HG02610 (cell line): ENCODE data around the gene ACOT13.
"Not testable (repeated sequence)": the region's sequence is repeated elsewhere in the genome, so short reads cannot be mapped to it uniquely, and the experiment has no call there.

ENCODE experiments used
- ATAC-seq: cut with Tn5 transposase; IDR thresholded peaks from one replicate; pipeline ENCODE4 v1.9.1; 2021; ENCODE audit warnings: mild to moderate bottlenecking, moderate library complexity; ENCODE audit not compliant: unreplicated experiment

Gene ACOT13

GRCh38 chr6:24666641-24667377 is at the start of gene ACOT13, which contains the start of gene TDP2:
TSS of gene ACOT13 (plus strand) at chr6:24667077. CDS start at chr6:24667264, 187 bp downstream.
TSS of gene TDP2 (minus strand) at chr6:24666899. CDS start at chr6:24666862, 37 bp downstream.
- peak; percentile 97 for ATAC-seq

DNA sequence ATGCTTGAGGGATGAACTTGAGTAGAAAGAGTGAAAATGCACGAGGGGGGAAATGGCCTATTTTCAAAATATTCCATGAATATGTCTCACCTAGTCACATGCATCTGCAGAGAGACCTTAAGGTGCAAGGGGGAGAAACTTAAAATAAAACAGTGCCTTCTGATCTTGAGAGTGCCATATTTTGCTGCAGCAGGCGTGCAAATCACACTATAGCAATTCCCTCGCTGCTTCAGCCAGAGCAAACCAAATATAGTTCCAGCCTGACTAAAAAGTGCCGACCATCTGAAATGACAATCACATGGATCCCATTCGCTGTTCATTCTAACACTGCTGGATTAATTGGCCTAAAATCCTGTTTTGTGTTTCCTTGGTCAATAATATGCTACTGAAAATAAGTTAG is 47.2 kb upstream of the ACOT13 start:
- ATAC-seq, result no peak

DNA sequence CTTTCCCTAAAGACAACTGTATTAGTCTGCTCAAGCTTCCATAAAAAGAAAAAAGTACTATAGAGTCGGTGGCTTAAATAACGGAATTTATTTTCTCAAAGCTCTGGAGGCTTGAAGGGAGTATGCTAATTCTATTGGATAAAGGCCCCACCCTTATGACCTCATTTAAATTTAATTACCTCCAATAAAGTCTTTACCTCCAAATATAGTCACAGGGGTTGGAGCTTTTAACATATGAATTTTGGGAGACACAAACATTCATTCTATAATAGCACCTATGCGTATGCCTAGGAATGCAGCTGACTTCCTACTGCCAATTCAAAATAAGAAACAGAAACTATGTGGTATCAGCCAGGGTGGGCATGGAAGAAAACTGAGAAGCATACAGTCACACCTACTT is 46.2 kb upstream of the ACOT13 start:
- no peak for ATAC-seq

GRCh38 chr6:24621626-24622289 is 45.1 kb upstream of the ACOT13 start:
- no peak for ATAC-seq

DNA sequence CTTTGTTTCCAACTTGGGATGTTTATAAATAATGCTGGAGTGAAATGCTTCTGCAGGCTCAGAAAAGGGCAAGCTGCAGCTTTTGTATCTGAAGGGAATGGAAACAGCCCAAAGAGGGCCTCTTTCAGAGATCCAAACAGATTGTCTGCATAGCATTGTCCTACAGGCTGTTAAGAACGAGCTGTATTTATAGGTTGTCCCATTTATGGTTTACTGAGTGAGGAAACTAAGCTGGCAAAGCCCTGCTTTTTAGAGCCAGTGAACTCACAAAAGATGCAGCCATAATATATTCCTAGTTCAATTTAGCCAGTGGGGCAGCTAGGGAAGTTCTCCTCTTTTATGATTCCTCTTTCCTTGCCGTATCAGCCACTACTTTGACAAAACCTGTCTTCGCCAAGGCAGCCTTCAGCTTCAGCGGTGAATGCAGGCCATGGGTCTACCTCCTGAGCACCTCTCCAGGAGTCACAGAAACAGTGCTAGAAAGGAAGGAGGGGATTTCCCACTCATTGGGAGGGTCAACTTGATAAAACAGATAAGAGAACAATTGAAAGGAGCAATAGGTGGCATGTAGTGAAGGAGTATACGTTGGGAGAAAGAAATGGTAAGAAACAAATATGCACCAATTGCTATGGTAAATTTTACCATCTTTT is 35.9 kb upstream of the ACOT13 start:
- ATAC-seq, result no peak

- ATAC-seq, result no peak
Observed at GRCh38 chr6:24631671-24632070, 35.2 kb upstream of the ACOT13 start.

- no peak for ATAC-seq
Observed at GRCh38 chr6:24632573-24632972, 34.3 kb upstream of the ACOT13 start.

DNA sequence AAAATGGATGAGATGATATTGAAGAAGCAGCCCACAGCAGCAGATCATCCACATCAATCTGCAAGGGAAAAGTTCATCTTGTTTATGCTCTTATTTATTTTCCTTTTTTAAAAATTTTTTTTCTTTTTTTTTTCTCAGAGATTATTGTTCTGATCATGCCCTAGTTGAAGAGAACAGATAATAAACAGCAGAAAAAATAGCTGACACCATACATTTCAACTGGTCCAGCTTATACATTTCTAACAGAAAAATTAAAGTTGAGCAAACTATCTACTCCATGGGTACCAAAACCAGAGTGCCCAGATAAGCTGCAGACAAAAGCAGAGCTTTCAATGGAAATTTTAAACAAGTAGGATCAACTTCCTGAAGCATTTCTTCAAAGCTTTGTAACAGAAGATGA is 30.2 kb upstream of the ACOT13 start:
- ATAC-seq, result no peak

DNA sequence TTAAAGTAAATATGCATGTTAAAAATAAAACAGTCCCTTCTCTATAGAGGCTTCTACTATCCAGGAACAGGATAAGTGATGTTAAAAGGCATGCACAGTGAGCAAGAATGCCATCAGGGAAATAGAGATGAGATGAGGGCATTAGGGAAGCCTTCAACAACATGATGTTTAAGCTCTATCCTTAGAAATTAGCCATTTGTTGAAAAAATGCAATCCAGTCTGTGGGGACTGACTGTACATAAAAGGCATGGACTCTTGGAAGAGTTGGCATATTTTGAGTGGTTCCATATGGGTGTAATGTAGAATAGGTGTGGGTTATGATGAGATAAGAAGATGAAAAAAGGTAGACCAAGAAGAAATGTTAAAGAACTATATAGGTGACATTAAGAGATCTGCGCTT is 26.7 kb upstream of the ACOT13 start:
- ATAC-seq, result no peak

- ATAC-seq, result not testable (repeated sequence)
Observed at GRCh38 chr6:24640631-24641030, 26.2 kb upstream of the ACOT13 start.

- no peak for ATAC-seq
Observed at GRCh38 chr6:24642061-24642460, 24.8 kb upstream of the ACOT13 start.

- no peak for ATAC-seq
Observed at GRCh38 chr6:24643920-24644319, 23.0 kb upstream of the ACOT13 start.

DNA sequence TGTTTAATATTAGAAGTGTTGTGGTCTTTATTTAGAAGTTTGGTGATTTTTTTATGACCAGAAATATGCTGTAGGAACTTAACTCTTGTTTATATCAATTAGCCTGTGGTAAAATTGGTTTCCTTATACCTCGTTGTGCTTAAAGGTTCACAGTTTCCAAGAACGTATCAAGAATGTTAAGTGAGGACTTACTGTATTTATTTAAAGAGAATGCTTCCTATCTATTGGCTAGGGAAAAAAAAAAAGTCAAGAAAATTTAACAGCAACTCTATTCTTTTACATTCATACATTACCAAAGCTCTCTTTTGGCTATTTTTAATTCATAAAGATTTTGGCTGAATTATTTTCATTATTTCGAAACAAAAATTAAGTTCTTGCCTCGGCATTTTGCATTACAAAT is 22.5 kb upstream of the ACOT13 start:
- no peak for ATAC-seq

GRCh38 chr6:24646771-24647170 is 20.1 kb upstream of the ACOT13 start:
- ATAC-seq, result no peak

DNA sequence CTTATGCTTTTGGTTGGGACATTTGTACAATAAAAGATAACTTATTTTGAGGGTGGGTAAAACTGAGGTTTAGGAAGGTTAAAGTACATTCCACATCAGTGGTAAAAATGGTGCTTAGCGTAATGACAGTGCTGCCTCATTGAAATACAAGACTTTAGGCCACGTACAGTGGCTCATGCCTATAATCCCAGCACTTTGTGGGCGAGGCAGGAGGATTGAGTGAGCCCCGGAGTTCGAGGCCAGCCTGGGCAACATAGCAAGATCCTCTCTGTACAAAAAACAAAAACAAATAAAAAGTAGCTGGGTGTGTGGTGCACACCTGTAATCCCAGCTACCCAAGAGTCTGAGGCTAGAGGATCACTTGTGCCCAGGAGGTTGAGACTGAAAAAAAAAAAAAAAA is 18.6 kb upstream of the ACOT13 start:
- no peak for ATAC-seq

GRCh38 chr6:24649691-24650090 is 17.2 kb upstream of the ACOT13 start:
- ATAC-seq, result no peak

DNA sequence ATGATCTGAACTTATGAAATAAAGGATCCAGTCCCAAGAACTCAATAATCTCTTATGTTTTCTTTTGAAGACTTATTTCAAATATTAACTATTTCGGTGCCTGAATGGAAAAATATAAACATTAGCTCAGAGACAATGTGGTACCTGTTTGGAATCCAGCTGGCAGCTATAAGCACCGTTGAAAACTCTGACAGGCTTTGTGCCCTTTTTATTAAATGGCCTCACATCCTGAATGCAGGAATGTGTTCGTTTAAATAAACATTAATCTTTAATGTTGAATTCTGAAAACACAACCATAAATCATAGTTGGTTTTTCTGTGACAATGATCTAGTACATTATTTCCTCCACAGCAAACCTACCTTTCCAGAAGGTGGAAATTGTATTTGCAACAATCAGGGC is 16.5 kb upstream of the ACOT13 start:
- no peak for ATAC-seq

DNA sequence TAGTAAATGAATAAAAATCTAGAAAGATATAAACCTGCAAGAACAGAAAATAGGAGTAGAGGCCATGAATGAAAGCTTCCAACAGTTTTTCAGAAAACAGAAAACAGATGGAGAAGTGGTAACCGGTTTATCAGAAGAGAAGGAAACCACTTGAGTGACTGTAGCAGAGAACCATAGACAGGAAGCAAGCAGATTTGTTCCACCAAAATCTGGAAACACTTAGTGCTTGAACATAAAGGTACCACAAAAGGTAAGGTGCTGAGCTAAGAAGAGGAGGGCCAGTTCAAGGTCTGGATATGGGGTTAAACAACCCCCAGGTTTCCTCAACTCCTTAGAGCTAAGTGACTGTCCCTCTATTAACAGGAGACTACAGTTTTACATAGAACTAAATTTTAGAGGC is 11.7 kb upstream of the ACOT13 start:
- no peak for ATAC-seq

GRCh38 chr6:24658573-24659560 is 8.0 kb upstream of the ACOT13 start:
- ATAC-seq, result no peak

DNA sequence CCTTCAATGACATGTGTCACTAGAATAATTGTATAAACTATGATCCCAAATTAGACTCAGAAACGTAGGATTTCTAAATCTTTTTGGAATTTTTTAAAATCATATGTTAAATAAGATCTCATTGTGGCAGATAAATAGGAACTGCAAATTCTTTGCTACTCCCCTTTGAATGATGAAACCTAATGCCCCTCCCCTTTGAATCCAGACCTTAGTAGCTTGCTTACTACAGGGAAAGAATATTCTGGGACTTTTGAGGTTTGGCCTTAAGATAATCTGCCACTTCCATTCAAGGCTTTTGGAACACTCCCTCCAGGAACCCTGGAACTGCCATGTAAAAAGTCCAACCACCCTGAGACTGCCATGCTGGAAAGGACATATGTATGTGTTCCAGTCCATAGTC is 7.3 kb upstream of the ACOT13 start:
- ATAC-seq, result no peak

DNA sequence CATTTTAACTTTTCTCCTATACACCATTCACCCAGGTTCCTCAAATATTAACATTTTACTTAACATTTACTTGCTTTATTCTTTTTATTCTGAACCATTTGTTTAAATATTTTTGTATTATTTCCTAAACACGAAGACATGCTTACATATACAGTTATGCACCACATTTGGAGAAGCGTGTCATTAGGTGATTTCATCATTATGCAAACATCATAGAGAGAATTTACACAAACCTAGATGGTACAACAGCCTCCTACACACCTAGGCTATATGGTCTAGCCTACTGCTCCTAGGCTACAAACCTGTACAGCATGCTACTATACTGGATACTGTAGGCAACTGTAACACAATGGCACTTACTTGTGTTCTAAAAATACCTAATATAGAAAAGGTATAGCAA is 6.8 kb upstream of the ACOT13 start:
- no peak for ATAC-seq
